A549 (cell line): ENCODE results near the gene IGF2BP1. TPM values are rescaled to one million over a fixed set of nuclear protein-coding genes. Genes with fewer than 3 reads are reported as not detected.

Source experiments
- ATAC-seq, 2 experiments: fragments of 200-7000 bp in 1 of 2; fragments of >200 bp in 1 of 2; cut with Nextera tagmentation in 1 of 2; cut with Tn5 transposase in 1 of 2; 3 replicates each; pipeline versions ENCODE4 v1.8.0 to v1.9.1; 2018 to 2020; ENCODE audit warnings: mild to moderate bottlenecking in 1 of 2, moderate library complexity in 1 of 2
- CTCF ChIA-PET: fragments of 300-600 bp; sonication (Branson Sonifier 250); formaldehyde crosslinking; extraction: SDS; loops from one replicate; lab custom pipeline; 2021; ENCODE audit warnings: antibody characterized with exemption, inconsistent platforms; lab: Yijun Ruan, JAX
- POLR2A ChIA-PET: fragments of 350-600 bp; formaldehyde crosslinking; extraction: SDS; loops from one replicate; lab custom pipeline; 2021; ENCODE audit warnings: antibody characterized with exemption, inconsistent platforms; lab: Yijun Ruan, JAX
- DNase-seq, 2 experiments: peaks; one replicate each; pipeline versions ENCODE4 v3.0.0 to v3.0.0-alpha.2; 2011 to 2016; ENCODE audit warnings: low read depth in 1 of 2, low spot score in 1 of 2
- FAIRE-seq: peaks from 2 replicates; lab custom pipeline; 2011; peaks lifted over from hg19 to GRCh38; lab: Jason Lieb, UNC
- H3K27ac ChIP-seq, 2 experiments: fragments of >200 bp; sonication (Bioruptor Twin); formaldehyde crosslinking; 3 replicates each; pipeline ENCODE4 v1.5.1; 2016 to 2017
- H3K4me1 ChIP-seq: fragments of >200 bp; sonication (Bioruptor Twin); formaldehyde crosslinking; 3 replicates; pipeline ENCODE4 v1.6.1; 2016
- H3K4me2 ChIP-seq: fragments of >200 bp; sonication (Bioruptor Twin); formaldehyde crosslinking; 3 replicates; pipeline ENCODE4 v1.6.1; 2016
- H3K4me3 ChIP-seq: fragments of >200 bp; sonication (Bioruptor Twin); formaldehyde crosslinking; 3 replicates; pipeline ENCODE4 v1.5.1; 2016
- H3K9me3 ChIP-seq: fragments of >200 bp; sonication (Bioruptor Twin); formaldehyde crosslinking; 3 replicates; pipeline ENCODE4 v1.6.1; 2016
- CBX8 ChIP-seq: fragments of 200-600 bp; sonication (generic); IDR thresholded peaks from 2 replicates; pipeline ENCODE4 v1.6.1; 2016
- ESRRA ChIP-seq: fragments of 150-350 bp; IDR thresholded peaks from 2 replicates; pipeline ENCODE4 v1.6.1; 2014; ENCODE audit warnings: mild to moderate bottlenecking, low read length, borderline replicate concordance
- FOSL2 ChIP-seq, 2 experiments: fragments of 450-650 bp in 1 of 2; fragments of >200 bp in 1 of 2; sonication (Bioruptor Twin) in 1 of 2; formaldehyde crosslinking; IDR thresholded peaks; 2 replicates each; pipeline versions ENCODE4 v1.5.0 to v1.6.1; 2016 to 2020; ENCODE audit warnings: mild to moderate bottlenecking in 1 of 2, moderate library complexity in 1 of 2
- HEYL ChIP-seq: fragments of 250-450 bp; sonication (Bioruptor Pico); IDR thresholded peaks from 2 replicates; pipeline ENCODE4 v1.8.0; 2021; ENCODE audit warnings: mild to moderate bottlenecking, moderate library complexity
- HOXA7 ChIP-seq: fragments of 250-450 bp; sonication (Bioruptor Pico); IDR thresholded peaks from 2 replicates; pipeline ENCODE4 v1.5.0; 2020; ENCODE audit warnings: mild to moderate bottlenecking, moderate library complexity
- JUN ChIP-seq, 2 experiments: fragments of >200 bp; sonication (Bioruptor Twin); formaldehyde crosslinking; IDR thresholded peaks; 2 replicates in 1 of 2; 3 replicates in 1 of 2; pipeline ENCODE4 v1.6.1; 2016 to 2017
- JUNB ChIP-seq: fragments of >200 bp; sonication (Bioruptor Twin); formaldehyde crosslinking; IDR thresholded peaks from 2 replicates; pipeline ENCODE4 v1.6.1; 2016
- MAZ ChIP-seq: fragments of 150-350 bp; IDR thresholded peaks from 2 replicates; pipeline ENCODE4 v1.6.1; 2014; ENCODE audit warnings: antibody characterized with exemption, low read depth, low read length, borderline replicate concordance
- MYC ChIP-seq: IDR thresholded peaks from 2 replicates; pipeline ENCODE4 v1.6.1; 2012; ENCODE audit warnings: mild to moderate bottlenecking, inconsistent platforms, low read length, improper control_type of control experiment, borderline replicate concordance
- NFE2L2 ChIP-seq: fragments of 150-350 bp; conservative IDR thresholded peaks from 2 replicates; pipeline ENCODE4 v1.6.1; 2014; ENCODE audit warnings: low read length
- NR3C1 ChIP-seq: fragments of >200 bp; sonication (Bioruptor Twin); formaldehyde crosslinking; IDR thresholded peaks from 3 replicates; pipeline ENCODE4 v1.6.1; 2017
- RARB ChIP-seq: fragments of 250-450 bp; sonication (Bioruptor Pico); IDR thresholded peaks from 2 replicates; pipeline ENCODE4 v1.8.0; 2021; ENCODE audit warnings: mild to moderate bottlenecking, moderate library complexity
- TFCP2L1 ChIP-seq: fragments of 250-450 bp; sonication (Bioruptor Pico); IDR thresholded peaks from 2 replicates; pipeline ENCODE4 v1.5.0; 2021; ENCODE audit warnings: mild to moderate bottlenecking
- ZFP36 ChIP-seq: fragments of 450-650 bp; IDR thresholded peaks from 2 replicates; pipeline ENCODE4 v1.6.1; 2014; ENCODE audit warnings: borderline replicate concordance; ENCODE audit not compliant: partially characterized antibody
- WGBS: methylation state at CpG from one replicate; pipeline ENCODE4 v1.1.6; 2017; ENCODE audit errors: missing lambda C conversion rate; 5-methylcytosine and 5-hydroxymethylcytosine counted together
- polyA plus RNA-seq, 4 experiments: library from polyadenylated mRNA; depleted of rRNA in 3 of 4; stranded (reverse); fragments of >200 nt; fragmentation: RNase III in 1 of 4; extraction: RNeasy Plus Mini Kit Qiagen cat#74134 plus additional on column Dnase treatment in 1 of 4; gene quantifications; 2 replicates in 3 of 4; 3 replicates in 1 of 4; pipeline ENCODE4 v1.2.3, GENCODE V29; 2011 to 2017
- TF ChIP-seq, protein P1 (sequence below): fragments of >200 bp; sonication (Bioruptor Twin); formaldehyde crosslinking; IDR thresholded peaks from 3 replicates; pipeline ENCODE4 v1.5.1; 2016
- TF ChIP-seq, protein P2 (sequence below): IDR thresholded peaks from 2 replicates; pipeline ENCODE4 v1.6.1; 2012; ENCODE audit warnings: low read depth, borderline replicate concordance
- TF ChIP-seq, protein P3 (sequence below): IDR thresholded peaks from 2 replicates; pipeline ENCODE4 v1.6.1; 2012
- TF ChIP-seq, protein P4 (sequence below): fragments of 250-450 bp; sonication (Bioruptor Pico); IDR thresholded peaks from 2 replicates; pipeline ENCODE4 v1.5.0; 2021; ENCODE audit warnings: mild to moderate bottlenecking, moderate library complexity, borderline replicate concordance

Gene IGF2BP1
- polyA plus RNA-seq, 2 of the 4 experiments (the other 2 are of a cell fraction): 26.2 to 40.3 TPM

DNA sequence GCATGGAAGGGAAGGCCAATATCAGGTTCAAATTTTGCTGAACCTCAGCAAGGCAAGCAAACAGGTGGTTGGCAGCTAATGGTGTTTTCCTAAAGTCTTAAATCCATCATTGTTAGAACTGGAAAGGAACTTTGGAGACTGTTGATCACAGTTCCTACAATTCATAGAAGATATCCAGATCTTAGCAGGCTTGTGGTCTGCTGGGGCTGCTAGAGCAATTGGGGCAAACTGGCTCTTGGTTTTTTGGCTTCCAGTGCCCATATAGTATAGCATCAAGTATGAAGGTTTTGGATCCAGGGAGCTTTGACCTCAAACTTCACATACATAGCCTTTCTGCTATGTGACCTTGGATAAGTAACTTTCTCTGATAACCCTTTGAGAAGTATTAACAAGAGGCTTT is 49.7 kb downstream of the IGF2BP1 start:
- TF ChIP-seq JUNB (no peak), MYC (no peak), FOSL2 (IDR thresholded peaks at IDR 0.05) (no peak), FOSL2 (CRISPR knock-in tag; IDR thresholded peaks at IDR 0.05) (no peak), MAZ (no peak), ESRRA (no peak), NR3C1 (no peak), CBX8 (no peak), RARB (CRISPR knock-in tag) (no peak), HEYL (CRISPR knock-in tag) (no peak), NFE2L2 (no peak), HOXA7 (CRISPR knock-in tag) (no peak), TFCP2L1 (CRISPR knock-in tag) (no peak), ZFP36 (no peak)
- TF ChIP-seq, protein P1, sequence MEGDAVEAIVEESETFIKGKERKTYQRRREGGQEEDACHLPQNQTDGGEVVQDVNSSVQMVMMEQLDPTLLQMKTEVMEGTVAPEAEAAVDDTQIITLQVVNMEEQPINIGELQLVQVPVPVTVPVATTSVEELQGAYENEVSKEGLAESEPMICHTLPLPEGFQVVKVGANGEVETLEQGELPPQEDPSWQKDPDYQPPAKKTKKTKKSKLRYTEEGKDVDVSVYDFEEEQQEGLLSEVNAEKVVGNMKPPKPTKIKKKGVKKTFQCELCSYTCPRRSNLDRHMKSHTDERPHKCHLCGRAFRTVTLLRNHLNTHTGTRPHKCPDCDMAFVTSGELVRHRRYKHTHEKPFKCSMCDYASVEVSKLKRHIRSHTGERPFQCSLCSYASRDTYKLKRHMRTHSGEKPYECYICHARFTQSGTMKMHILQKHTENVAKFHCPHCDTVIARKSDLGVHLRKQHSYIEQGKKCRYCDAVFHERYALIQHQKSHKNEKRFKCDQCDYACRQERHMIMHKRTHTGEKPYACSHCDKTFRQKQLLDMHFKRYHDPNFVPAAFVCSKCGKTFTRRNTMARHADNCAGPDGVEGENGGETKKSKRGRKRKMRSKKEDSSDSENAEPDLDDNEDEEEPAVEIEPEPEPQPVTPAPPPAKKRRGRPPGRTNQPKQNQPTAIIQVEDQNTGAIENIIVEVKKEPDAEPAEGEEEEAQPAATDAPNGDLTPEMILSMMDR: no peak
- TF ChIP-seq, protein P2, sequence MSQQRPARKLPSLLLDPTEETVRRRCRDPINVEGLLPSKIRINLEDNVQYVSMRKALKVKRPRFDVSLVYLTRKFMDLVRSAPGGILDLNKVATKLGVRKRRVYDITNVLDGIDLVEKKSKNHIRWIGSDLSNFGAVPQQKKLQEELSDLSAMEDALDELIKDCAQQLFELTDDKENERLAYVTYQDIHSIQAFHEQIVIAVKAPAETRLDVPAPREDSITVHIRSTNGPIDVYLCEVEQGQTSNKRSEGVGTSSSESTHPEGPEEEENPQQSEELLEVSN: no peak
- TF ChIP-seq, protein P3, sequence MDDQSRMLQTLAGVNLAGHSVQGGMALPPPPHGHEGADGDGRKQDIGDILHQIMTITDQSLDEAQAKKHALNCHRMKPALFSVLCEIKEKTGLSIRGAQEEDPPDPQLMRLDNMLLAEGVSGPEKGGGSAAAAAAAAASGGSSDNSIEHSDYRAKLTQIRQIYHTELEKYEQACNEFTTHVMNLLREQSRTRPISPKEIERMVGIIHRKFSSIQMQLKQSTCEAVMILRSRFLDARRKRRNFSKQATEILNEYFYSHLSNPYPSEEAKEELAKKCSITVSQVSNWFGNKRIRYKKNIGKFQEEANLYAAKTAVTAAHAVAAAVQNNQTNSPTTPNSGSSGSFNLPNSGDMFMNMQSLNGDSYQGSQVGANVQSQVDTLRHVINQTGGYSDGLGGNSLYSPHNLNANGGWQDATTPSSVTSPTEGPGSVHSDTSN: no peak
- TF ChIP-seq, protein P4, sequence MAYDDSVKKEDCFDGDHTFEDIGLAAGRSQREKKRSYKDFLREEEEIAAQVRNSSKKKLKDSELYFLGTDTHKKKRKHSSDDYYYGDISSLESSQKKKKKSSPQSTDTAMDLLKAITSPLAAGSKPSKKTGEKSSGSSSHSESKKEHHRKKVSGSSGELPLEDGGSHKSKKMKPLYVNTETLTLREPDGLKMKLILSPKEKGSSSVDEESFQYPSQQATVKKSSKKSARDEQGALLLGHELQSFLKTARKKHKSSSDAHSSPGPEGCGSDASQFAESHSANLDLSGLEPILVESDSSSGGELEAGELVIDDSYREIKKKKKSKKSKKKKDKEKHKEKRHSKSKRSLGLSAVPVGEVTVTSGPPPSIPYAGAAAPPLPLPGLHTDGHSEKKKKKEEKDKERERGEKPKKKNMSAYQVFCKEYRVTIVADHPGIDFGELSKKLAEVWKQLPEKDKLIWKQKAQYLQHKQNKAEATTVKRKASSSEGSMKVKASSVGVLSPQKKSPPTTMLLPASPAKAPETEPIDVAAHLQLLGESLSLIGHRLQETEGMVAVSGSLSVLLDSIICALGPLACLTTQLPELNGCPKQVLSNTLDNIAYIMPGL (CRISPR knock-in tag): no peak
- no peak for ATAC-seq
- no peak for DNase-seq
- H3K4me1 ChIP-seq: peaks cover 14% of the 10 kb centered on the region
- no peaks in the 10 kb centered on the region for H3K9me3 ChIP-seq
- H3K4me3 ChIP-seq: no peak overlapping the region
- H3K4me2 ChIP-seq: no peak overlapping the region
- CTCF ChIA-PET: interaction anchor here (0.8 to 25.5 kb wide), 7 partner anchors 13 to 368 kb away, joined by 3 to 639 read pairs (median 5); partner anchors contain the start of gene IGF2BP1
- H3K27ac ChIP-seq: no peak overlapping the region
- no peak for FAIRE-seq
- POLR2A ChIA-PET: interaction anchor here (2.1 kb wide), 1 partner anchor 102 kb away, joined by 7 read pairs; the partner anchor contains the start of gene SNF8

DNA sequence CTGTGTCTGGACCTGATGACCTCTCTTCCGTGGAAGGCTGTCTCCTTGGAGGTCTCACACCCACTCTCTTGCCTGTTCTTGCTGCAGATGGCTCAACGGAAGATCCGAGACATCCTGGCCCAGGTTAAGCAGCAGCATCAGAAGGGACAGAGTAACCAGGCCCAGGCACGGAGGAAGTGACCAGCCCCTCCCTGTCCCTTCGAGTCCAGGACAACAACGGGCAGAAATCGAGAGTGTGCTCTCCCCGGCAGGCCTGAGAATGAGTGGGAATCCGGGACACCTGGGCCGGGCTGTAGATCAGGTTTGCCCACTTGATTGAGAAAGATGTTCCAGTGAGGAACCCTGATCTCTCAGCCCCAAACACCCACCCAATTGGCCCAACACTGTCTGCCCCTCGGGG is 52.1 kb downstream of the IGF2BP1 start:
- Histone ChIP-seq H3K4me2 (no peak overlapping the region), H3K27ac (no peak overlapping the region), H3K4me3 (no peak overlapping the region), H3K4me1 (peaks cover 11% of the 10 kb centered on the region), H3K9me3 (no peaks in the 10 kb centered on the region)
- WGBS: 92% methylated on average over 11 of the region's 11 CpGs
- CTCF ChIA-PET: interaction anchor here (0.5 to 3.0 kb wide), 2 partner anchors 17 to 38 kb away, joined by 4 to 10 read pairs; no protein-coding TSS in a partner anchor
- no peak for FAIRE-seq
- POLR2A ChIA-PET: no interaction called here
- no peak for DNase-seq
- ATAC-seq: no peak
- TF ChIP-seq FOSL2 (IDR thresholded peaks at IDR 0.05) (no peak), FOSL2 (CRISPR knock-in tag; IDR thresholded peaks at IDR 0.05) (no peak), HEYL (CRISPR knock-in tag) (no peak), MYC (no peak), JUN (IDR thresholded peaks at IDR 0.05) (peak in 1 of 2 experiments; percentile 28; a peak in 1 of 5 replicates)
